HCT116 (cell line): ENCODE results near the gene GGA1. TPM values are rescaled to one million over a fixed set of nuclear protein-coding genes. Genes with fewer than 3 reads are reported as not detected.

Experiments used
- ATAC-seq: fragments of 200-7000 bp; cut with Tn5 transposase; 2 replicates; pipeline ENCODE4 v1.9.1; 2020; ENCODE audit warnings: mild to moderate bottlenecking, moderate library complexity
- BruUV-seq: library from RNA; stranded (reverse); fragments of 400-500 nt; replicated peaks from 2 replicates; lab custom pipeline; 2021; lab: Mats Ljungman, UMichigan
- CTCF ChIA-PET: fragments of 300-600 bp; sonication (Branson Sonifier 250); formaldehyde crosslinking; loops from one replicate; lab custom pipeline; 2021; ENCODE audit warnings: antibody characterized with exemption; lab: Charles Lee
- POLR2A ChIA-PET: fragments of 300-600, 350-600 bp; sonication (Branson Sonifier 250); formaldehyde crosslinking; loops from one replicate; lab custom pipeline; 2021; ENCODE audit warnings: antibody characterized with exemption; lab: Charles Lee
- RAD21 ChIA-PET, 2 experiments: fragments of 300-600 bp; sonication (Branson Sonifier 250); formaldehyde crosslinking; loops; one replicate each; lab custom pipeline; 2023; ENCODE audit warnings: low total read pairs in 2 of 2; ENCODE audit not compliant: uncharacterized antibody in 2 of 2, unreplicated experiment in 2 of 2, low non-redundant PET in 1 of 2; lab: Charles Lee
- DNase-seq: peaks from one replicate; pipeline ENCODE4 v3.0.0-alpha.2; 2010; ENCODE audit warnings: low read depth, low spot score
- H2AFZ ChIP-seq: fragments of 200-600 bp; shearing (Covaris generic), sonication (generic); 2 replicates; pipeline ENCODE4 v1.6.1; 2017; ENCODE audit warnings: low read depth, mixed run types, mixed read lengths, antibody characterized with exemption, low read length; ENCODE audit not compliant: poor library complexity, severe bottlenecking
- H3K27ac ChIP-seq: 2 replicates; pipeline ENCODE4 v1.5.1; 2012; ENCODE audit warnings: low read depth, low read length
- H3K27me3 ChIP-seq: fragments of 200-600 bp; sonication (generic); 2 replicates; pipeline ENCODE4 v1.6.1; 2016; ENCODE audit warnings: mixed run types, low read length, mixed read lengths; ENCODE audit not compliant: insufficient read depth
- H3K36me3 ChIP-seq, 2 experiments: fragments of 200-500 bp in 1 of 2; fragments of 200-600 bp in 1 of 2; sonication (Bioruptor generic) in 1 of 2; sonication (generic) in 1 of 2; 2 replicates each; pipeline versions ENCODE4 v1.5.1 to v1.6.1; 2014 to 2016; ENCODE audit warnings: low read length in 2 of 2, inconsistent platforms in 1 of 2, mixed read lengths in 1 of 2, mixed run types in 1 of 2; ENCODE audit not compliant: insufficient read depth in 2 of 2, control insufficient read depth in 1 of 2
- H3K4me1 ChIP-seq, 2 experiments: fragments of 200-600 bp in 1 of 2; sonication (generic) in 1 of 2; 2 replicates each; pipeline versions ENCODE4 v1.5.1 to v1.6.1; 2012 to 2017; ENCODE audit warnings: low read length in 2 of 2, inconsistent platforms in 1 of 2, mild to moderate bottlenecking in 1 of 2, mixed read lengths in 1 of 2, mixed run types in 1 of 2, moderate library complexity in 1 of 2; ENCODE audit not compliant: insufficient read depth in 2 of 2, control insufficient read depth in 1 of 2
- H3K4me2 ChIP-seq: fragments of 200-600 bp; sonication (generic); 2 replicates; pipeline ENCODE4 v1.6.1; 2017; ENCODE audit warnings: mixed run types, low read length, mixed read lengths
- H3K4me3 ChIP-seq, 2 experiments: fragments of 200-600 bp in 1 of 2; sonication (generic) in 1 of 2; replicated peaks in 1 of 2; 2 replicates each; pipeline ENCODE4 v1.5.1; 2011 to 2016; ENCODE audit warnings: low read length in 2 of 2, control low read depth in 1 of 2, low read depth in 1 of 2, mild to moderate bottlenecking in 1 of 2, mixed read lengths in 1 of 2, mixed run types in 1 of 2
- H3K79me2 ChIP-seq: fragments of 200-600 bp; sonication (generic); 2 replicates; pipeline ENCODE4 v1.6.1; 2017; ENCODE audit warnings: mild to moderate bottlenecking, mixed run types, low read length, moderate library complexity, mixed read lengths; ENCODE audit not compliant: insufficient read depth
- H3K9ac ChIP-seq: fragments of 200-600 bp; sonication (generic); 2 replicates; pipeline ENCODE4 v1.6.1; 2016; ENCODE audit warnings: low read length, mixed read lengths
- H3K9me2 ChIP-seq: fragments of 200-600 bp; sonication (generic), shearing (Covaris generic); 2 replicates; pipeline ENCODE4 v1.6.1; 2017; ENCODE audit warnings: mixed run types, mild to moderate bottlenecking, moderate library complexity; ENCODE audit not compliant: insufficient read depth
- H3K9me3 ChIP-seq, 2 experiments: fragments of 200-500 bp in 1 of 2; fragments of 200-600 bp in 1 of 2; sonication (Bioruptor generic) in 1 of 2; sonication (generic) in 1 of 2; 2 replicates each; pipeline ENCODE4 v1.6.1; 2014 to 2017; ENCODE audit warnings: low read length in 2 of 2, mixed read lengths in 2 of 2, inconsistent platforms in 1 of 2, low read depth in 1 of 2, mild to moderate bottlenecking in 1 of 2, mixed run types in 1 of 2, moderate library complexity in 1 of 2; ENCODE audit not compliant: control insufficient read depth in 1 of 2, insufficient read depth in 1 of 2
- H4K20me1 ChIP-seq: fragments of 200-600 bp; sonication (generic), shearing (Covaris generic); 2 replicates; pipeline ENCODE4 v1.6.1; 2017; ENCODE audit warnings: mixed run types, mild to moderate bottlenecking, moderate library complexity; ENCODE audit not compliant: insufficient read depth
- ATF3 ChIP-seq: IDR thresholded peaks from 2 replicates; pipeline ENCODE4 v1.6.1; 2012
- CBX3 ChIP-seq: IDR thresholded peaks from 2 replicates; pipeline ENCODE4 v1.6.1; 2012; ENCODE audit warnings: low read depth
- EZH2 ChIP-seq: fragments of 200-600 bp; sonication (generic); IDR thresholded peaks from 2 replicates; pipeline ENCODE4 v1.6.1; 2017; ENCODE audit warnings: antibody characterized with exemption, mixed run types
- POLR2AphosphoS5 ChIP-seq: IDR thresholded peaks from 2 replicates; pipeline ENCODE4 v1.6.1; 2011; ENCODE audit warnings: mild to moderate bottlenecking, low read depth, low read length, moderate library complexity
- RAD21 ChIP-seq: IDR thresholded peaks from 2 replicates; pipeline ENCODE4 v1.6.1; 2012; ENCODE audit warnings: low read depth, mild to moderate bottlenecking
- REST ChIP-seq: IDR thresholded peaks from 2 replicates; pipeline ENCODE4 v1.6.1; 2012; ENCODE audit warnings: low read depth
- SIN3A ChIP-seq: IDR thresholded peaks from 2 replicates; pipeline ENCODE4 v1.6.1; 2012; ENCODE audit warnings: low read depth
- ZFX ChIP-seq: fragments of 450-650 bp; IDR thresholded peaks from 2 replicates; pipeline ENCODE4 v1.6.1; 2017
- ZNF274 ChIP-seq: fragments of 200-500 bp; sonication (Bioruptor generic); IDR thresholded peaks from 2 replicates; pipeline ENCODE4 v1.6.1; 2014; ENCODE audit warnings: mild to moderate bottlenecking, low read depth, low read length, inconsistent platforms
- intact Hi-C: fragments of 100-400 bp; cut with micrococcal nuclease; formaldehyde crosslinking; loops from 2 replicates; pipeline ENCODE4 v1.10.0; 2022
- total RNA-seq: library from RNA; stranded (reverse); gene quantifications from one replicate; pipeline ENCODE4 v1.2.1, GENCODE V29; 2021; ENCODE audit not compliant: unreplicated experiment

Gene GGA1
- total RNA-seq, 1 experiment from 2014 or later: 89.8 TPM

DNA sequence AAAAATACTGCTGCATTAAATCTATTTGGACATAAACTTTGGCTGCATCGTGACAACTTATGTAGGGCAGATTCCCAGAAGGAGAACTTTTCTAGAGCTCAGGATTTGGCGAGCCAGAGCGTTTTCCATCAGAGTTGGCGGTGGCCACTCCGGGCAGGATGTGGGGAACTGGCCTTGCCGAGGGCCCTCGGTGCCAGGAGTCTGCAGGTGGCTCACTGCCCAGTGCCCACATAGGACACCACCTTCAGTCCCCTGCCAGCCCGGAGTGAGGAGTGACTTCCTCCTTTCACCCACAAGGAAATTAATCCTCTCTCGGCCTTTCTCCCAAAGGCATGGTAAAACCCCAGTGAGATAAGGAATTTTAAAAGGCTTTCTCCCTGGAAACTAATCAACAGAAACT is 27.1 kb upstream of the GGA1 start:
- Histone ChIP-seq H3K4me3 (no peak overlapping the region), H3K9me2 (no peaks in the 10 kb centered on the region), H3K9me3 (no peaks in the 10 kb centered on the region), H3K9ac (no peak overlapping the region), H3K79me2 (no peaks in the 10 kb centered on the region), H4K20me1 (no peaks in the 10 kb centered on the region), H3K4me1 (0 out of 4 replicates have a peak, but pooled peaks cover 0 to 4% of the 10 kb centered on the region in 2 experiments), H2AFZ (no peak overlapping the region), H3K27me3 (no peaks in the 10 kb centered on the region), H3K36me3 (no peaks in the 10 kb centered on the region), H3K27ac (no peak overlapping the region), H3K4me2 (no peak overlapping the region)
- CTCF ChIA-PET: interaction anchor here (1.3 kb wide), 1 partner anchor 15 kb away, joined by 4 read pairs; no protein-coding TSS in a partner anchor
- no peak for DNase-seq
- intact Hi-C loops: no loop called here
- RAD21 ChIA-PET: no interaction called here
- POLR2A ChIA-PET: interaction anchor here (2.3 kb wide), 1 partner anchor 11 kb away, joined by 6 read pairs; no protein-coding TSS in a partner anchor
- no peak for ATAC-seq
- BruUV-seq: no TSS peak
- TF ChIP-seq ZFX: no peak
- TF ChIP-seq RAD21: no peak
- no peak for TF ChIP-seq ZNF274
- TF ChIP-seq EZH2: no peak
- TF ChIP-seq ATF3: no peak
- TF ChIP-seq REST: no peak
- TF ChIP-seq CBX3: no peak
- TF ChIP-seq SIN3A: no peak
- no peak for TF ChIP-seq POLR2AphosphoS5
